Neural cell (in vitro differentiated cells): ENCODE results near the gene AGRN. TPM values are rescaled to one million over a fixed set of nuclear protein-coding genes. Genes with fewer than 3 reads are reported as not detected.
"Not testable (repeated sequence)": the region's sequence is repeated elsewhere in the genome, so short reads cannot be mapped to it uniquely, and the experiment has no call there.

ENCODE experiments used
- H2AFZ ChIP-seq: fragments of 200-600, 300-800 bp; sonication (generic), shearing (Covaris generic); 2 replicates; pipeline ENCODE4 v1.6.0; 2014; ENCODE audit warnings: low read depth, mild to moderate bottlenecking, antibody characterized with exemption, low read length, moderate library complexity
- H3F3A ChIP-seq: fragments of 200-600 bp; shearing (Covaris generic); 2 replicates; pipeline ENCODE4 v1.6.1; 2016; ENCODE audit warnings: mild to moderate bottlenecking, moderate library complexity, mixed read lengths, antibody characterized with exemption, low read length; ENCODE audit not compliant: insufficient read depth, poor library complexity, severe bottlenecking
- H3K27ac ChIP-seq: fragments of 200-600, 300-800 bp; sonication (generic), shearing (Covaris generic); 2 replicates; pipeline ENCODE4 v1.5.1; 2014; ENCODE audit warnings: mild to moderate bottlenecking, low read length, moderate library complexity
- H3K27me3 ChIP-seq: fragments of 300-800, 200-600 bp; sonication (generic), shearing (Covaris generic); 2 replicates; pipeline ENCODE4 v1.6.0; 2014; ENCODE audit warnings: mild to moderate bottlenecking, low read depth, low read length, moderate library complexity; ENCODE audit not compliant: insufficient read depth
- H3K36me3 ChIP-seq: fragments of 300-800, 200-600 bp; sonication (generic), shearing (Covaris generic); 2 replicates; pipeline ENCODE4 v1.5.1; 2014; ENCODE audit warnings: mild to moderate bottlenecking, antibody characterized with exemption, low read length, moderate library complexity; ENCODE audit not compliant: insufficient read depth
- H3K4me2 ChIP-seq: fragments of 300-800, 200-600 bp; sonication (generic), shearing (Covaris generic); 2 replicates; pipeline ENCODE4 v1.6.0; 2014; ENCODE audit warnings: mild to moderate bottlenecking, low read length
- H3K4me3 ChIP-seq: fragments of 300-800, 200-600 bp; sonication (generic), shearing (Covaris generic); 2 replicates; pipeline ENCODE4 v1.5.1; 2014; ENCODE audit warnings: mild to moderate bottlenecking, low read length, moderate library complexity
- H3K79me2 ChIP-seq: fragments of 200-600 bp; shearing (Covaris generic); replicated peaks from 2 replicates; pipeline ENCODE4 v1.6.0; 2014; ENCODE audit warnings: mild to moderate bottlenecking, low read length, moderate library complexity; ENCODE audit not compliant: insufficient read depth
- H3K9ac ChIP-seq: fragments of 300-800, 200-600 bp; sonication (generic), shearing (Covaris generic); 2 replicates; pipeline ENCODE4 v1.6.1; 2016; ENCODE audit warnings: mild to moderate bottlenecking, low read length, mixed read lengths
- H3K9me2 ChIP-seq: fragments of 200-600 bp; shearing (Covaris generic); 2 replicates; pipeline ENCODE4 v1.6.1; 2016; ENCODE audit warnings: mild to moderate bottlenecking, low read length, mixed read lengths; ENCODE audit not compliant: insufficient read depth
- H3K9me3 ChIP-seq: fragments of 200-600, 300-800 bp; sonication (generic), shearing (Covaris generic); 2 replicates; pipeline ENCODE4 v1.6.1; 2016; ENCODE audit warnings: mild to moderate bottlenecking, mixed run types, low read length, moderate library complexity, mixed read lengths
- H4K20me1 ChIP-seq: fragments of 200-600 bp; shearing (Covaris generic); 2 replicates; pipeline ENCODE4 v1.6.1; 2016; ENCODE audit warnings: mild to moderate bottlenecking, mixed run types; ENCODE audit not compliant: insufficient read depth
- CTCF ChIP-seq: fragments of 450-650 bp; IDR thresholded peaks from 2 replicates; pipeline ENCODE4 v1.5.1; 2014; ENCODE audit warnings: antibody characterized with exemption, mild to moderate bottlenecking, moderate library complexity; ENCODE audit not compliant: poor library complexity, severe bottlenecking
- EP300 ChIP-seq: fragments of 450-650 bp; conservative IDR thresholded peaks from 2 replicates; pipeline ENCODE4 v1.6.1; 2014; ENCODE audit warnings: antibody characterized with exemption, mild to moderate bottlenecking, moderate library complexity; ENCODE audit not compliant: poor library complexity, severe bottlenecking
- EZH2 ChIP-seq: fragments of 200-600, 300-800 bp; shearing (Covaris generic), sonication (generic); IDR thresholded peaks from 2 replicates; pipeline ENCODE4 v1.6.1; 2014; ENCODE audit warnings: antibody characterized with exemption, low read length, borderline replicate concordance, mild to moderate bottlenecking; ENCODE audit not compliant: insufficient read depth, poor library complexity, severe bottlenecking
- MXI1 ChIP-seq: fragments of 450-650 bp; conservative IDR thresholded peaks from 2 replicates; pipeline ENCODE4 v1.6.1; 2014; ENCODE audit warnings: antibody characterized with exemption, mild to moderate bottlenecking; ENCODE audit not compliant: poor library complexity, severe bottlenecking
- POLR2AphosphoS5 ChIP-seq: IDR thresholded peaks from 2 replicates; pipeline ENCODE4 v1.6.1; 2012
- RAD21 ChIP-seq: fragments of 450-650 bp; conservative IDR thresholded peaks from 2 replicates; pipeline ENCODE4 v1.6.1; 2014; ENCODE audit warnings: antibody characterized with exemption, mild to moderate bottlenecking, moderate library complexity
- SMC3 ChIP-seq: fragments of 450-650 bp; conservative IDR thresholded peaks from 2 replicates; pipeline ENCODE4 v1.6.1; 2014; ENCODE audit warnings: antibody characterized with exemption, mild to moderate bottlenecking, moderate library complexity; ENCODE audit not compliant: poor library complexity
- TAF1 ChIP-seq: IDR thresholded peaks from 2 replicates; pipeline ENCODE4 v1.6.1; 2012; ENCODE audit warnings: low read depth
- polyA plus RNA-seq: library from polyadenylated mRNA; depleted of rRNA; stranded (reverse); fragments of >200 nt; gene quantifications from 2 replicates; pipeline ENCODE4 v1.2.3, GENCODE V29; 2014
- TF ChIP-seq, protein P1 (sequence below): IDR thresholded peaks from 2 replicates; pipeline ENCODE4 v1.6.1; 2012; ENCODE audit warnings: borderline replicate concordance

AGRN gene
- polyA plus RNA-seq, 1 donor from 2014 or later = 104 TPM

DNA sequence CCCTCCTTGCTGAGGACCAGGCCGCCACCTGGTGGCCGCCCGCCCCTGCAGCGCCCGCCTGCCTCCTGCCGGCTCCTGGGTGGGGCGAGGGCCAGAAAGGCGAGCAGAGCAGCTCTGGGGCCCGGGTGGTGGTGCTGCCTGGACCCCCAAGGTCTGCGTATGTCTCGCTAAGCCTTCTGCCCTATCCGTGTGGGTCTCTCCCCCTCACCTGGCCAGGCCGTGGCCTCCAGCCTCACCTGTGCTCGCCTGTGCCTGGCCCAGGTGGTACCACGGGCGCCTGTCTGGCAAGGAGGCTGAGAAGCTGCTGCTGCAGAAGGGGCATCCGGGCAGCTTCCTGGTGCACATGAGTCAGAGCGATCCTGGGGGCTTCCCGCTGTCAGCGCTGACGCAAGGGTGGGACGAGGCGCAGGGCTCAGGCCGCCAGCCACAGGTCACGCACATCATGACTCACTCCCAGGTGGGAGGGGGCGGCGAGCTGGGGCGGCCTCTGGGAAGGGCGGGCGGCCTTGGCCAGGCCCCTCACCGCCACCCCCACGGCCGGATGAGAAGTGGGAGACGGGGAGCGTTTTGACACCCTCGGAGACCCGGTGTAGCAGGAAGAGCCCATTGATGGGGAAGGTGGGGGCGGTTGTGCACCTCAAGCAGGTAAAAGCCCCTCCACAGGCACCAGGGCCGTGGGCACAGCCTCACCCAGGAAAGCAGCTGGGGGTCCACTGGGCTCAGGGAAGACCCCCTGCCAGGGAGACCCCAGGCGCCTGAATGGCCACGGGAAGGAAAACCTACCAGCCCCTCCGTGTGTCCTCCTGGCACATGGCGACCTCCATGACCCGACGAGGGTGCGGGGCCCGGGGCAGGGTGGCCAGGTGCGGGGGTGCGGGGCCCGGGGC, 44.3 kb downstream of the AGRN start:
- no peak overlapping the region for H3K4me2 ChIP-seq
- H4K20me1 ChIP-seq = no peaks in the 10 kb centered on the region
- H3K79me2 ChIP-seq = no peaks in the 10 kb centered on the region
- no peak overlapping the region for H3K27ac ChIP-seq
- H3K9ac ChIP-seq = no peak overlapping the region
- H3K9me3 ChIP-seq = no peaks in the 10 kb centered on the region
- peak; percentile 58 for TF ChIP-seq RAD21
- TF ChIP-seq EZH2 = no peak
- TF ChIP-seq CTCF = peak; percentile 74
- H3K36me3 ChIP-seq = no peaks in the 10 kb centered on the region
- H3K9me2 ChIP-seq = no peaks in the 10 kb centered on the region
- no peak overlapping the region for H2AFZ ChIP-seq
- H3K27me3 ChIP-seq = peaks cover 11% of the 10 kb centered on the region
- no peaks in the 10 kb centered on the region for H3F3A ChIP-seq
- H3K4me3 ChIP-seq = no peak overlapping the region

DNA sequence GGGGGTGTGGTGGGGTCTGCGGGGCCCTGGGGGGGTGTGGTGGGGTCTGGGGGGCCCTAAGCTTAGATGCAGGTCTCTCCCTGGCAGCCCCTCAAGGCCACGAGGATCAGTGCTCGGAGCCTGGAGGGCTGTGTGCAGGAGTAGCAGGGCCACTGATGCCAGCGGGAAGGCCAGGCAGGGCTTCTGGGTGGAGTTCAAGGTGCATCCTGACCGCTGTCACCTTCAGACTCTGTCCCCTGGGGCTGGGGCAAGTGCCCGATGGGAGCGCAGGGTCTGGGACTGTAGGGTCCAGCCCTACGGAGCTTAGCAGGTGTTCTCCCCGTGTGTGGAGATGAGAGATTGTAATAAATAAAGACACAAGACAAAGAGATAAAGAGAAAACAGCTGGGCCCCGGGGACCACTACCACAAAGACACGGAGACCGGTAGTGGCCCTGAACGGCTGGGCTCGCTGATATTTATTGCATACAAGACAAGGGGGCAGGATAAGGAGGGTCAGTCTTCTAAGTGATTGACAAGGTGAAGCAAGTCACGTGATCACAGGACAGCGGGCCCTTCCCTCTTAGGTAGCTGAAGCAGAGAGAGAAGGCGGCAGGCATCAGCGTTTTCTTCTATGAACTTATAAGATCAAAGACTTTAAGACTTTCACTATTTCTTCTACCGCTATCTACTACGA, 45.5 kb downstream of the AGRN start:
- no peak for TF ChIP-seq CTCF
- TF ChIP-seq, protein P1, sequence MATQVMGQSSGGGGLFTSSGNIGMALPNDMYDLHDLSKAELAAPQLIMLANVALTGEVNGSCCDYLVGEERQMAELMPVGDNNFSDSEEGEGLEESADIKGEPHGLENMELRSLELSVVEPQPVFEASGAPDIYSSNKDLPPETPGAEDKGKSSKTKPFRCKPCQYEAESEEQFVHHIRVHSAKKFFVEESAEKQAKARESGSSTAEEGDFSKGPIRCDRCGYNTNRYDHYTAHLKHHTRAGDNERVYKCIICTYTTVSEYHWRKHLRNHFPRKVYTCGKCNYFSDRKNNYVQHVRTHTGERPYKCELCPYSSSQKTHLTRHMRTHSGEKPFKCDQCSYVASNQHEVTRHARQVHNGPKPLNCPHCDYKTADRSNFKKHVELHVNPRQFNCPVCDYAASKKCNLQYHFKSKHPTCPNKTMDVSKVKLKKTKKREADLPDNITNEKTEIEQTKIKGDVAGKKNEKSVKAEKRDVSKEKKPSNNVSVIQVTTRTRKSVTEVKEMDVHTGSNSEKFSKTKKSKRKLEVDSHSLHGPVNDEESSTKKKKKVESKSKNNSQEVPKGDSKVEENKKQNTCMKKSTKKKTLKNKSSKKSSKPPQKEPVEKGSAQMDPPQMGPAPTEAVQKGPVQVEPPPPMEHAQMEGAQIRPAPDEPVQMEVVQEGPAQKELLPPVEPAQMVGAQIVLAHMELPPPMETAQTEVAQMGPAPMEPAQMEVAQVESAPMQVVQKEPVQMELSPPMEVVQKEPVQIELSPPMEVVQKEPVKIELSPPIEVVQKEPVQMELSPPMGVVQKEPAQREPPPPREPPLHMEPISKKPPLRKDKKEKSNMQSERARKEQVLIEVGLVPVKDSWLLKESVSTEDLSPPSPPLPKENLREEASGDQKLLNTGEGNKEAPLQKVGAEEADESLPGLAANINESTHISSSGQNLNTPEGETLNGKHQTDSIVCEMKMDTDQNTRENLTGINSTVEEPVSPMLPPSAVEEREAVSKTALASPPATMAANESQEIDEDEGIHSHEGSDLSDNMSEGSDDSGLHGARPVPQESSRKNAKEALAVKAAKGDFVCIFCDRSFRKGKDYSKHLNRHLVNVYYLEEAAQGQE = no peak
- no peak for TF ChIP-seq SMC3
- TF ChIP-seq EP300 = no peak
- TF ChIP-seq MXI1 = no peak
- TF ChIP-seq EZH2 = no peak
- no peak for TF ChIP-seq TAF1
- TF ChIP-seq RAD21 = no peak
- TF ChIP-seq POLR2AphosphoS5 = no peak
- Histone ChIP-seq H3K36me3 (no peaks in the 10 kb centered on the region), H3K4me2 (no peak overlapping the region), H4K20me1 (no peaks in the 10 kb centered on the region), H3K9me2 (no peaks in the 10 kb centered on the region), H3K9me3 (no peaks in the 10 kb centered on the region), H3K27ac (no peak overlapping the region), H3K27me3 (peaks cover 2% of the 10 kb centered on the region), H3K79me2 (no peaks in the 10 kb centered on the region), H2AFZ (no peak overlapping the region), H3K4me3 (no peak overlapping the region), H3K9ac (no peak overlapping the region), H3F3A (no peaks in the 10 kb centered on the region)

DNA sequence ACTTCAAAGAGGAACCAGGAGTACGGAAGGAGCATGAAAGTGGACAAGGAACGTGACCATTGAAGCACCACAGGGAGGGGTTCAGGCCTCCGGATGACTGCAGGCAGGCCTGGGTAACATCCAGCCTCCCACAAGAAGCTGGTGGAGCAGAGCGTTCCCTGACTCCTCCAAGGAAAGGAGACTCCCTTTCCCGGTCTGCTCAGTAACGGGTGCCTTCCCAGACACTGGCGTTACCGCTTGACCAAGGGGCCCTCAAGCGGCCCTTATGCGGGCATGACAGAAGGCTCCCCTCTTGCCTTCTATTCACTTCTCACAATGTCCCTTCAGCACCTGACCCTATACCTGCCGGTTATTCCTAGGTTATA, 46.0 kb downstream of the AGRN start:
- H3K4me3 ChIP-seq, H3K27ac ChIP-seq, H4K20me1 ChIP-seq, H3F3A ChIP-seq, H3K9me3 ChIP-seq, H3K9ac ChIP-seq, H3K27me3 ChIP-seq, H3K4me2 ChIP-seq, H2AFZ ChIP-seq, H3K79me2 ChIP-seq, H3K9me2 ChIP-seq, H3K36me3 ChIP-seq: not testable (repeated sequence)
